Muscle layer of duodenum (tissue), 2 donors: ENCODE measurements around the gene ASB15.

Experiments
- H3K27ac ChIP-seq: one replicate; pipeline ENCODE4 v1.7.0; 2013; ENCODE audit warnings: mild to moderate bottlenecking, low read length
- H3K27me3 ChIP-seq: one replicate; pipeline ENCODE4 v1.7.0; 2013; ENCODE audit warnings: low read depth, mild to moderate bottlenecking, control low read depth, low read length
- H3K36me3 ChIP-seq, 2 donors: one replicate each; pipeline ENCODE4 v1.7.0; 2013; ENCODE audit warnings: low read length in 2 of 2, control low read depth in 1 of 2, mild to moderate bottlenecking in 1 of 2; ENCODE audit not compliant: insufficient read depth in 2 of 2, control insufficient read depth in 1 of 2
- H3K4me1 ChIP-seq, 2 donors: one replicate each; pipeline ENCODE4 v1.7.0; 2013; ENCODE audit warnings: low read length in 2 of 2, mild to moderate bottlenecking in 2 of 2, control low read depth in 1 of 2, moderate library complexity in 1 of 2; ENCODE audit not compliant: insufficient read depth in 2 of 2, control insufficient read depth in 1 of 2
- H3K4me3 ChIP-seq, 2 donors: one replicate each; pipeline ENCODE4 v1.7.0; 2013; ENCODE audit warnings: low read length in 2 of 2, low read depth in 1 of 2, mild to moderate bottlenecking in 1 of 2
- H3K9me3 ChIP-seq, 2 donors: one replicate each; pipeline ENCODE4 v1.7.0; 2013; ENCODE audit warnings: low read length in 2 of 2, control low read depth in 1 of 2, mild to moderate bottlenecking in 1 of 2; ENCODE audit not compliant: control insufficient read depth in 1 of 2
- donor health status: healthy.

The ASB15 gene

GRCh38 chr7:123666492-123666891 is 64.9 kb downstream of the ASB15 start:
- Histone ChIP-seq H3K9me3 (no peaks in the 10 kb centered on the region), H3K4me3 (no peak overlapping the region), H3K36me3 (no peaks in the 10 kb centered on the region), H3K4me1 (no peaks in the 10 kb centered on the region), H3K27me3 (no peaks in the 10 kb centered on the region), H3K27ac (no peak overlapping the region)

- Histone ChIP-seq H3K4me3 (no peak overlapping the region), H3K4me1 (peaks cover 0 to 10% of the 10 kb centered on the region in 2 donors), H3K27ac (no peak overlapping the region), H3K27me3 (no peaks in the 10 kb centered on the region), H3K36me3 (no peaks in the 10 kb centered on the region), H3K9me3 (no peaks in the 10 kb centered on the region)
Measured at GRCh38 chr7:123669485-123669884, 67.9 kb downstream of the ASB15 start.

- H3K4me3 ChIP-seq: no peak overlapping the region
- H3K36me3 ChIP-seq: no peaks in the 10 kb centered on the region
- no peak overlapping the region for H3K27ac ChIP-seq
- no peaks in the 10 kb centered on the region for H3K27me3 ChIP-seq
- peaks cover 0 to 17% of the 10 kb centered on the region in 2 donors for H3K4me1 ChIP-seq
- H3K9me3 ChIP-seq: no peaks in the 10 kb centered on the region
Measured at GRCh38 chr7:123673137-123673732, 71.6 kb downstream of the ASB15 start.

GRCh38 chr7:123673752-123674398 is 72.3 kb downstream of the ASB15 start:
- H3K27me3 ChIP-seq: no peaks in the 10 kb centered on the region
- H3K4me1 ChIP-seq: peaks cover 0 to 17% of the 10 kb centered on the region in 2 donors
- no peaks in the 10 kb centered on the region for H3K36me3 ChIP-seq
- H3K27ac ChIP-seq: no peak overlapping the region
- H3K4me3 ChIP-seq: no peak overlapping the region
- H3K9me3 ChIP-seq: no peaks in the 10 kb centered on the region

GRCh38 chr7:123674399-123675180 is 73.0 kb downstream of the ASB15 start:
- H3K27ac ChIP-seq: no peak overlapping the region
- H3K9me3 ChIP-seq: no peaks in the 10 kb centered on the region
- peaks cover 0 to 17% of the 10 kb centered on the region in 2 donors for H3K4me1 ChIP-seq
- H3K36me3 ChIP-seq: peaks cover 0 to under 1% of the 10 kb centered on the region in 2 donors
- no peaks in the 10 kb centered on the region for H3K27me3 ChIP-seq
- no peak overlapping the region for H3K4me3 ChIP-seq

GRCh38 chr7:123675181-123675473 is 73.5 kb downstream of the ASB15 start:
- Histone ChIP-seq H3K9me3 (no peaks in the 10 kb centered on the region), H3K4me3 (no peak overlapping the region), H3K27ac (no peak overlapping the region), H3K4me1 (peaks cover 0 to 17% of the 10 kb centered on the region in 2 donors), H3K36me3 (peaks cover 3 to 4% of the 10 kb centered on the region in 2 donors), H3K27me3 (no peaks in the 10 kb centered on the region)

GRCh38 chr7:123677061-123677715 is 75.6 kb downstream of the ASB15 start:
- H3K27ac ChIP-seq: no peak overlapping the region
- H3K4me1 ChIP-seq: peaks cover 0 to 17% of the 10 kb centered on the region in 2 donors
- no peaks in the 10 kb centered on the region for H3K27me3 ChIP-seq
- H3K4me3 ChIP-seq: no peak overlapping the region
- H3K36me3 ChIP-seq: peaks cover 7 to 11% of the 10 kb centered on the region in 2 donors
- no peaks in the 10 kb centered on the region for H3K9me3 ChIP-seq

- H3K4me3 ChIP-seq: no peak overlapping the region
- no peaks in the 10 kb centered on the region for H3K27me3 ChIP-seq
- H3K4me1 ChIP-seq: peaks cover 0 to 5% of the 10 kb centered on the region in 2 donors
- no peak overlapping the region for H3K27ac ChIP-seq
- H3K36me3 ChIP-seq: peaks cover 9 to 12% of the 10 kb centered on the region in 2 donors
- H3K9me3 ChIP-seq: no peaks in the 10 kb centered on the region
Measured at GRCh38 chr7:123679614-123680013, 78.0 kb downstream of the ASB15 start.

- Histone ChIP-seq H3K4me1 (no peaks in the 10 kb centered on the region), H3K4me3 (no peak overlapping the region), H3K36me3 (peaks cover 9 to 16% of the 10 kb centered on the region in 2 donors), H3K27me3 (no peaks in the 10 kb centered on the region), H3K9me3 (no peaks in the 10 kb centered on the region), H3K27ac (no peak overlapping the region)
Measured at GRCh38 chr7:123680580-123680979, 79.0 kb downstream of the ASB15 start.

GRCh38 chr7:123681561-123681960 is 79.9 kb downstream of the ASB15 start:
- H3K27ac ChIP-seq: no peak overlapping the region

GRCh38 chr7:123682690-123683089 is 81.1 kb downstream of the ASB15 start:
- no peaks in the 10 kb centered on the region for H3K27me3 ChIP-seq
- H3K4me3 ChIP-seq: no peak overlapping the region
- no peak overlapping the region for H3K27ac ChIP-seq
- H3K36me3 ChIP-seq: peaks cover 13 to 16% of the 10 kb centered on the region in 2 donors
- no peaks in the 10 kb centered on the region for H3K9me3 ChIP-seq
- no peaks in the 10 kb centered on the region for H3K4me1 ChIP-seq

More at GRCh38 chr7:123681561-123681960, 79.9 kb downstream of the ASB15 start:
- H3K36me3 ChIP-seq: peaks cover 9 to 16% of the 10 kb centered on the region in 2 donors
- H3K9me3 ChIP-seq: no peaks in the 10 kb centered on the region
- no peak overlapping the region for H3K4me3 ChIP-seq
- no peaks in the 10 kb centered on the region for H3K4me1 ChIP-seq
- H3K27me3 ChIP-seq: no peaks in the 10 kb centered on the region
